NCI-H748 treated with DMSO at 0.1 percent for 48 hours (cell line): ENCODE measurements around the gene CDH22.

ENCODE experiments used
- DNase-seq: peaks from one replicate; lab custom pipeline; 2025; lab: John Stamatoyannopoulos, UW

CDH22 gene

DNA sequence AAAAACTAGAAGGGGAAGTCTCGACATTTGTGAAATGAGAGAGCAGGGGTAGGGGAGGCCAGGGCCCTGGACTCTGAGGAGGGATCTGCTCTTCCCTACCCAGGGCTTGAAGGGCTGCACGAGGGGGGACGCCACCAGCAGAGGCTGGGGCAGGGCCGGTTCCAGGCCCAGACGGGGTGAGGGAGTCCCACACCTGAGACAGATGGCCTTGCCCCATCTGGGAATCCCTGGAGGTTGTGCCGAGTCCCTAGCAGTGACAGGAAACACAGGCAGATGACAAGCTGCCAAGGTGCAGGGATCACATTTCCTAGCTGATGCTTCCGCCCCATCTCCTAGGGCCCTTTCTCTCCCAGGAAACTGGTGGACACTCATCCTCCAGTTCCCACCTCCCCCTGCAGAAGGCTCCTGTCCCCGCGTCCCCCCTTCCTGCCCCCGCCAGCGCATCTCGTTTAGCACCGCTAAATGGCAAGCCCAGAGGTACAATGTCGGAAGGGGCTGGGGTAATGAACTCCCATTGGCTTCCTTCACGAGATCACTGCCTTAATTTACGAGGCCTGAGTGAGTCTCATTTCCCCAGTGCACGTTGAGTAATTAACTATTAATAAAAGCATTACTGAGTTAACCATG is 35.2 kb upstream of the CDH22 start:
- no peak for DNase-seq

DNA sequence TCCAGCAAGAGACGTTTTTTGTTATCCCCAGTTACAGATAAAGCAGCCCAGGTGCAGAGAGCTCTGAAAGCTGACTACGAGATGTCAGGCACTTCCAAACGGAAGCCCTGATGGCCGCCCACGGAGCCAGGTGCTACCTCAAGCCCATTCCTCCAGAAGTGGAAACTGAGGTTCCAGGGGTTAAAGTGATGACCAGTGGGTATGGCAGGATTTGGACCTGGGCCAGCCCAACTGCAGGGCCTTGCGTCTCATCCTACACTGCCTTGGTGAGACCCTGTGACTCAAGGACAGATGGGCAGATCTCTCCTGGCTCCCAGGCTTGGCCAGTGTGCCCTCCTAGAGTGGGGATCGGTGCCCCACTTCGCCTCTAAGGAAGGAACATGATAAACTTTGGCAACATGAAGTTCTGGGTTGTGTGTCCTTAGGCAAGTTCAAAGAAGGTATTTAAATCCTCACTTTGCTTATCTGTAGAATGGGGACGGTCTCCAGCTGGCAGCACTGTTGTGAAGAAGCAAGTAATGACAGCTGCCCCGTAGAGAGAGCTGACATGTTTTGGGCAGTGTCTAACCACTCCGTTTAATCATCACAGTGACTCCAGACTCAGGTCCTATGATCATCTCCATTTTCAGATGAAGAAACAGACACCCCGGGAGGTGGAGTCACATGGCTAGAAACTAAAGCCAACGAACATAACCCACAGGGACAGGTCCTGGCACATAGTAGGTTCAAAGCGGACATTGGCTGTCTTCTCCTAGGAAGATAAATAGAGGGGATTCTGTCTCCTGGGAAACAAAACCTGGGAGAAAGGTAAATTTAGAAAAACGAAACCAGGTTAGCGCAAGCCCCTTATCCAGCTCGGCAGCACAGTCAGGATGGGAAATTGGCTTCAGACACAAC is 34.4 kb upstream of the CDH22 start:
- DNase-seq = no peak

- no peak for DNase-seq
Measured at GRCh38 chr20:46342010-46342378, 33.7 kb upstream of the CDH22 start.

GRCh38 chr20:46341074-46342009 is 33.0 kb upstream of the CDH22 start:
- no peak for DNase-seq

DNA sequence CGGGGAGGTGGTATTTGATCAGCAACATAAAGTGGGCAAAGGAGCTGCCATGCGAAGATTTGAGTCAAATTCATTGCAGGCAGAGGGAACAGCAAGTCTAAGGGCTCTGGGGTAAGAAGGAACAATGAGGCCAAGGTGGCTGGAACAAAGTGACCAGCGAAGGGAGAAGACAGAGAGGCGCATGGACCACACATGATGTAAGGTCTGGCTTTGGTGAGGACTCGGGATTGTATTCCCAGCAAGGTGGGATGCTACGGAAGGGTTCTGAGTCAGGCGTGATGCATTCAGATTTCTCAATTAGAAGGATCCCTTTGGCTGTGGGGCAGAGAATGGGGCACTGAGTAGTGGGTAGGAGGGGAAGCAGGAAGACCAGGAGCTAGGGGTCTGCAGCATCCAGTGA is 30.7 kb upstream of the CDH22 start:
- DNase-seq = no peak

DNA sequence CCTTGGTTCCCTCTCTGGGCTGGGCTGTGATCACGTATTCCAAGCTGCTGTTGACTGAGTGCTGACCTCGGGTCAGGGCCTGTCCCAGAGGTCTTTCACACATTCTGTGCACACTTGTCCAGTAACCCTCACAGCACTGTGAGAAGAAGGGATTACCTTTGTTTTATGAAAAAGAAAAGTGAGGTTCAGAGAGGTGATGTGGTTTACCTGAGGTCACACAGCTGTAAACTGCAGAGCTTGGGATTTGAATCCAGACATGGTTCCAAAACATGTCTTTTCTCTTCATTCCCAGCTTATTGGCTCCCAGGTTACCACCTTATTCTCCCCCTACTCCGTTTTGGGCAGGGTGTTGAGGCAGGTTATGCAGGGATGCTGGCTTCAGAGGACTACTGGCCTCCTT is 28.4 kb upstream of the CDH22 start:
- DNase-seq = no peak

GRCh38 chr20:46334303-46334904 is 26.1 kb upstream of the CDH22 start:
- no peak for DNase-seq

GRCh38 chr20:46333161-46333991 is 25.1 kb upstream of the CDH22 start:
- no peak for DNase-seq

DNA sequence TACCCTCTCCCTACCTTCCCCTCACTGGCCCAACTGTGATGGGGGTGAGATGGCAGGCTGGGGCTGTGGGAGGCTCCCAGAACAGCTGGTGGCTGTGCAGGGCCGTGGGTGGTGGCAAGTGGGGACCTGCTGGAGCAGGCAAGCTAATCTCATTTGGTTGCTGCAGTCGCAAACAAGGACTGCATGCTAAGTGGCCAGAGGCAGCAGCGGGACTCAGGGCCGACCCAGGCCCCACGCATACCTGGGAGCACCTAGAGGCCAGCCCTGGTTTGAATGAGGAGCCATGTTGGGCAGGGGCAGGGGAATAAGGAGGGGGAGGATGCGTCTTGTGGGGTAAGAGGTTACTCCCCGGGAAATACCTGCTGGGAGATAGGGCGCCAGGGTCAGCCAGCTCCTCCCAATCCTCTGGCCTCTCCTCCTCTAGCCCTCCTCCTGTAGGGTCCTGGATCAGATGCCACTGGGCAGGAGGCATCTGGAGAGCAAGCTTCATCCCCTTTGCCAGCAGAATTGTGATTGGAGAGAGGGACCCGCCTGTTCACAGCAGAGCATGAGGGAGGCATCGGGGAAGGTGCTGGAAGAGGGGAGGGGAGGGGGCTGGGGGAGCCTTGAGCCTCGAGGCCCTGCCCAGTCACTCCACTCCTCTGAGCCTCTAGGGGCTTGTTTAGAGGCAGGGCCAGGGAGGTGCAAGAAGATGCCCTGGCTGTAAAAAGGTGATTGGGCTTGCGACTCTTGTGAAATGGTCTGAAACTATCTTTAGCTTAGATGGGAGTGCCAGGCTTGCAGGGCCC is 24.3 kb upstream of the CDH22 start:
- DNase-seq = no peak

DNA sequence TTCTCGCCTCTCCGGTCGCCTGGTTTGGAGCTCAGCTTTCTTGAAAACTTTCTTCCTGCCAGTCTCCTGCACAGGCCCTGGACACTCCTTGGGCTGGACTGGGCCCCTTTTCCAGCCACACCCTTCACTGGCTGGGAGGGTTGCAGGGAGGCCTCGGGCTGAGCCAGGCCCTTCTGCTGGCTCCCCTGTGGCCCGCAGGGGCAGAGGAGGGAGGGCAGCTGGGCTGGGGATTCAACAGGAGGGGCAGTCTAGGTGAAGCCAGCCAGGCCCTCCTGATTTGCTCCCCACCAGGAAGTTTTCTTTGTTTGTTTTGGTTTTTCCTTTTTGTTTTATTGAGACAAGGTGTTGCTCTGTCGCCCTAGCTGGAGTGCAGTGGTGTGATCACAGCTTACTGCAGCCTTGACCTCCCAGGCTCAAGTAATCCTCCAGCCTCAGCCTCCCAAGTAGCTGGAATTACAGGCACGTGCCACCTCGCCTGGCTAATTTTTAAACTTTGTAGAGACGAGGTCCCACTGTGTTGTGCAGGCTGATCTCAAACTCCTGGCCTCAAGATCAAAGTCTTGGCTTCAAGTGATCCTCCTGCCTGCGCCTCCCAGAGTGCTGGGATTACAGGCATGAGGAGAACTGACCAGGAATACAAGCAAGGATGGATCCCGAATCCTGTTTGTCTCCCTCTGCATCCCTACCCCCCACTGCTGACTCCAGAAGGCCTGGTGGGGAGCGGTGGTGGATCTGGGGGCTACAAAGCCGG is 23.5 kb upstream of the CDH22 start:
- DNase-seq = no peak

- no peak for DNase-seq
Measured at GRCh38 chr20:46330831-46331371, 22.6 kb upstream of the CDH22 start.

DNA sequence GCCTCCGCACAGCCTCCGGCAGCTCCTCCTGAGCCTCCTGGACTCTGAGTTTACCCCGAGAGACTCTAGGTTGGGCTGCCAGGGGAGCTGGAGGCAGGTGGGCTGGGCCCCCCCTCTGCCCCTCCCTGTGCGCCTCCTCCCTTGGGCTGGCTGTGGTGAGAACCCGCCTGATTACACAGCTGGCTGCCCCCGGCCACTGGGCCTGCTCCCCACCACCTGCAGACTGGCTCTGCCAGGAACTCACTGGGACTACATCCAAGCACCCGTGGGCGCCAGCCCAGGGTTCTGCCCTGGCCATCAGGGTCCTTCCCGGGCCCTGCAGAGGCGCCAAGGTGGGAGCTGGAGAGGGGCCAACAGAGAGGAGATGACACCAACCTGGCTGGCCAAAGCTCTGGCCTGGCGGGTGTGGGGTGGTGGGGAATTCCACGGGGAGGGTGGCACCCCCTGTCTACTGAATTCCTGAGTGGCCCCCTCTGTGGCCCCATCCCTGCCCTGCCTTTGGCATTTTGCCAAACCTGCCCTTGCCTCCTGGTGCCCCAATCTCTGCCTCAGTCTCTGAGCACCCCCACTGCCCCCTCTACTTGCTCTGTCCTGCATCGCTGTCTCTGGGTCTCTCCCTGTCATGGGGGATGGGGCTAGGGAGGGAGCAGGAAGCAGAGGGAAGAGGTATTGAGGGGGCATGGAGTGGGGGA is 21.9 kb upstream of the CDH22 start:
- no peak for DNase-seq

DNA sequence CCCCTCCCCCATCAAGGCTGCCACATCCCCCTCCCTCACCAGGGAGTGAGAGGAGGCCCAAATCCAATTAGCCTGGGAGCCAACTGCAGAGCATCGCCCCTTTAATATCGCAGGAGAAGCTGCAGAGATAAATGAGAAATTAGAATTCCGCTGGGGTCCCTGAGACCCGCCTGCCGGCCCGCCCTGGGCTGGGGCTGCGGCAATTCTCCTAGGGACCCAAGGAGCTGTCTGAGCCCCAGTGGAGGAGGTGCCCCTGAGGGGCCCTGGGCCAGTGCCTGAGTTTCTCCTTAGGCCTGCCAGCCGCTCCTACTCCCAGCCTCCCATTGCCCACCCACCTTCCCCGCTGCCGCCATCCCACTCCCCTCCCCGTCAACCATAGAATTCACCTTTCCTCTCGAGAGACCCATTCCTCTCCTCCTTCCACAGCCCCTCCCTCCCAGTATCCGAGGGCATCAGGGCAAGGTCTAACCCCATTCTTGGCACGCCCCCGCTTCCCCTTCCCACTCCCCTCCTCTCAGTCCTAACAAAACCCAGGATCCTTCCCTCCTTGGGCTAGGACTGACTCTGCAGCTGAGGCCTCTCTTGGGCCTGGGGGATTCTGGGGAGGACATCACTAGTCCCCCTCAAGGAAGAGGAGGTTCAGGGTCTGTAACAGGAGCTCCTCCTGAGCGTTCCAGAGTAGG is 20.0 kb upstream of the CDH22 start:
- DNase-seq = no peak

GRCh38 chr20:46327557-46327956 is 19.3 kb upstream of the CDH22 start:
- DNase-seq = no peak

DNA sequence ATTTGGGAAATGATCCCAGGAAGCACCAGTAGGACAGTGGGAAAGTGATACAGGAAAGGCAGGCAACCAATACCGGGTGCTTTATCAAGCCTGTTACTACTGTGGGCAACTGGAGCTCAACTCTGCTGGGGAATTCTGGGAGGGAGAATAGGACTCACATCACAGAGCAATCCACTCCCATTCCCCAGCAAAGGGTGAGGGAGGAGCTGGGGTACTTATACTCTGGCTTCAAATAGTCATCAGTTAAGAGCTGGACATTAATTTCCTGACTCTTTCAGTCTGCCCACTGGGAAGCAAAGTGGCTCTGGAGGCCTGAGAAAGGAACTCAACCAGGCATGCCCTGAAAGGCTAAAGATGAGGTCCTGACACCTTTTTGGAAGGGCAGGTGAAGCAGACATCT is 17.5 kb upstream of the CDH22 start:
- no peak for DNase-seq

DNA sequence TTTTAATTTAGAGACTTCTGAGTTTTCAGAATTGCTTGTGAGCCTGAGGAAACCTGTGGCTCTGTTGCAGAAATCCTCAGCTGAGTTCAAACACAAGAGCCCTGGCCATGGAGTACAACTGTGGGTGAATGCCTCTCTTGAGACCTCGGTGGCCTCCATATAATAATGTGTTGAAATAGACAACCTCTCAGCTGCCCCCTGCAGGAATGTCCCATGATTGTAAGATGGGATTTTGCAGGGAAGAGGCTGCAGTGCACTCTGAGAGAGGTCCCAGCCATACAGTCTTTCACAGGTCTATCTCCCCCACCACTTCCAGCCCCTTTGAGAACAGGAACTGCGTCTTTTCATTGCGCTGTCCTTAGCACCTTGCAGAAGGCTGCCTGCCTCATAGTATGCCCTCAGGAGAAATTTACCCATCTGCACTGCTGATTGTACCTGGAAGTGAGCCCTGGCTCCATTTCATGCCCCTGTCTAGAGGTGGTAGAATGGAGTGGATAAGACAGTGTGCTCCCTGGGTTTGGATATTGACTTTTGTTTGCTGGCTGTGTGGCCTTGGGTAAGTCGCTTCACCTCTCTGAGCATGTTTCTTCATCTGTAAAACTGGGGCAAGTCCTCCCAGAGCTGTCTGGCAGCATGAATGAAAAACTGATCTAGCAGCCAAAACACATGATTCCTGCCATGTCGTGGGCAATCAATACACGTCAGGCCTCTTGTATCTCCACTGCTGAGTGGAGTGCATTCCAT is 16.8 kb upstream of the CDH22 start:
- DNase-seq = peak; percentile 1

DNA sequence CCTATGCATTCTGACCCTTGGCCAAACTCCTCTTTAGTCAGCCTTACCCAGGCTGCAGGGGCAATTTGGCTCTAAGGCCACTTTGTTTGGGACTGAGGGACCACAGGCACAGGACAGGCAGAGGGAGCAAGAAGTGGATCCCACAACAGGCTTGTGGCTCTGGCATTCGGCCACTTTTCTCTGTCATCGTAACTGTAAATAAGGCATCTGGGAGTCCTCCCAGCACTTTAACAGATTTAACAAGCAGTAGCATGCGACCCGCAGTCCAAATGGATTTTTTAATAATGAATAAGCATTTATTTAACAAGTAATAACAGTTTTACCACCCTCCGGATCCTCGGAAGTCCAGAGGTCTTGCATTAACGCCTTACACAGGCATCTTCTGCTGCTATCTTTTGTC is 16.1 kb upstream of the CDH22 start:
- no peak for DNase-seq
